GM11168 (cell line): ENCODE measurements around the gene CREB3L2.
"Not testable (repeated sequence)": the region's sequence is repeated elsewhere in the genome, so short reads cannot be mapped to it uniquely, and the experiment has no call there.

Experiments used
- in situ Hi-C: fragments of 300-500 bp; cut with MboI; formaldehyde crosslinking; loops from one replicate; pipeline ENCODE4 v1.12.0; 2022; ENCODE audit warnings: low sequenced_read_pairs; ENCODE audit not compliant: unreplicated experiment

CREB3L2 gene

DNA sequence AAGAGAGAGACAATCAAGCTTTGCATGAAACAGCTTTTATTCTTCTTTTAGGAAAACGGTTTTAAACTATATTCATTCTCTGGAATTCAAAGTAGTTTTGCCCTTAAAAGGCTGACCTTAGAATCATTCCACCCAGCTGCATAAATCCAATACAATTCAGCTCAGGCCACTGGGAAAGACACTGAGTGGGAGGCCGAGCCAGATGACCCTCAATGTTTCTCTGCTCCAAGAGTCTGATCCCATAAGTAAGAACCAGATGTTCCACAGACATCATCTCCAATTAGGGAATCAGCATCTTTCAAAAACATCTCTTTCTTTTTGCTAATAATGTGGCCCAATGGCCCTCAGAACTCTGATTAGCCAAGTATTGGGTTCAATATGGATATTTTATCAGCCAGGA, 26.1 kb downstream of the CREB3L2 start:
- in situ Hi-C loops = no loop called here

DNA sequence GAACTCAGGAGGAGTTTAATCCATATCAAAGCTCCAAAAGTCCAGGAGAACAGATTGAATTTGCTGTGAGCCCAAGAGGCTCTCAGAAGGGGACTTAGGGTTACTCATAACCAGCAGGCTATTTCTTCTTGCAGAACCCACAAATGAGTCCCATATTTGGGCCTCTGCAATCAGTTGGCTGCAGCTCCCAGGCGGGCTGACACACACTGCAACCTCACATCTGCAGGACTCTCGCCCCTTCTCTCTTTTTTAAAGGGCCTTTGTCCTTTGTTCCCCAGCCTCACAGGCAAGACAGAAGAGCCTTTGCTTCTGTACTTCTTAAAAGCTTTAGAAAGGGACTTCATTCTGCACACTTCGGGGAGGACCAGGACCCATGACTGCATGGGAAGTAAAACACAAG, 26.7 kb downstream of the CREB3L2 start:
- in situ Hi-C loops = no loop called here

DNA sequence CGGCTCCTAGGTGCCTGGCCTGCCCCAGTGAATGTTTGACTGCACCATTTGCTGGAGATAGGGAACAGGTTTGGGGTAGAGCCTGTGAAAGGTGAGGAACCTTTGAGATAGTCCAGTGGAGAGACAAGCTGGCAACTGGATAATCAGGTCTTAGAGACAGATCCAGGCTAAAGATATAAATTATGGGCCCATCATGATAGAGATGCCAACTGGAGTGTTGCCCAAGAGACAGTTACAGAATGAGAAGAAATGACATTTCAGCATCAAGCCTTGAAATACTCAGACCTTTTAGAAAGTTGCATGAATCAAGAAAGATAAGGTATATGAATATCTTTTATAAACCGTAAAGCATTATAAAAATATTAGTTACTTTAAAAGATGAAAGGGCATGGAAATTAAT, 27.1 kb downstream of the CREB3L2 start:
- in situ Hi-C loops = no loop called here

DNA sequence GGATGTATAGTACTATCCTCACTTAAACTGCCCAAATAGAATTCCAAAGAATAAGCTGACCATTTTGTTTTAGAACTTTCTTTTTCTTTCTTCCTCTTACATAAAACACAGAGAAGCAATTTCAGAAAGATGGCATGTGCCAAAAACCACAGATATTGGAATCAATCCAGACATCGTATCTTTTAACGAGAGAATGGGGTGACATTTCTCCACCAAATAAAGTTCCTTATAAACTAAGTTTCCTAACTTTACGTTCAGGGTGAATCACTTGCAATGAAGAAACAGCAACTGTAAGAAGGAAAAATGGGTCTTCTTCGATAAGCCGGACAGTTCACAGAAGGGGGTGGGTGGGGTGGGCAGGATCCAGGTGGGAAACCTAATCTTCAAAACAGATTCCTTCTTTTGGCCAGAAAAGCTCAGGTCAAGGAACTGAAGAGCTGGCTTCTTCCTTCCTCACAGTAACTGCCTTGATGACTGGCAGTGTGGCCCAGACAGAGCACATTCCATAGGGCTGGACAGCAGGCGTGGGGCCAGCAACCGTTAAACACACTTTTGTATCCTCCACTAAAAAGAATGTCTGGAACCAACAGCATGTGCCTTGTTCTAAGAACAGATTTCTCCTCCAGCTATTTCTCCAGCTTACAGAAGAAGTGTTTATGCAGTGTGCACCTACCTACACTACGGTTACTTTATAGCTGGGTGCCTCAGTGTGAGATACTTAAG, 31.5 kb downstream of the CREB3L2 start:
- in situ Hi-C loops = no loop called here

DNA sequence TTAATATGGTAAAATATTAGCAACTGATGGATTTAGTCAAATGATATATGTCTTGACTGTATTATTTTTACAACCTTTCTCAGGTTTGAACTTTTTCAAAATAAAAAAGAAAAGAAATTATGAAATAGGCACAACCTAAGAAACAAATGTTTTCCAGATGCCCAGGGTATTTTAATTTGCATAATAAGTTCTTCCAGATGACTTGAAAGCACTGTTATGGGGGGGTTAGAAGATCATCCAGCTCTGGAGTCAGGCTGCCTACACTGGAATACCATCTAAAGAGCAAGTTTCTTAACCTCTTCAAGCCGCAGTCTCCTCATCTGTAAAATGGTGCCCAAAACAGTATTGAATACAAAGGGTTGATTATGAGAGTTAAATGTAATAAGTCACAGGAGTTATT, 32.1 kb downstream of the CREB3L2 start:
- in situ Hi-C loops = no loop called here

DNA sequence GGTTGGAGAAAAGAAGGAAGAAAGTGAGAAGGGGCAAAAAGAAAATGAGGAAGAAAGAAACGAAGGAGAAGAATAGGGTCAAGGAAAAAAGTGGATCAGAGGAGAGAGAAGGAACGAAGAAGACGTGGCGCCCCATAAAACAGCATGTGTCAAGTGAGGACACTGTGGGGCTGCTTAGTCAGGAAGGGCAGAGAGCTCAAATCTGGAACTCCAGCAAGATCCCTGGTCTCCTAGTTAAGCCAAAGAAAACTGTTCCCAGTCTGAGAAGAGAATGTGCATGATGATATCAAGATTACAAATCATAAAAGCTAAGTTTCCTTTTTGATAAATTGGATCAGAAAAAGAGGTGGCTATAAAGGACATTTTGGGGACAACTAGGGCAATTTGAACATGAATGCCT, 33.0 kb downstream of the CREB3L2 start:
- in situ Hi-C loops = no loop called here

DNA sequence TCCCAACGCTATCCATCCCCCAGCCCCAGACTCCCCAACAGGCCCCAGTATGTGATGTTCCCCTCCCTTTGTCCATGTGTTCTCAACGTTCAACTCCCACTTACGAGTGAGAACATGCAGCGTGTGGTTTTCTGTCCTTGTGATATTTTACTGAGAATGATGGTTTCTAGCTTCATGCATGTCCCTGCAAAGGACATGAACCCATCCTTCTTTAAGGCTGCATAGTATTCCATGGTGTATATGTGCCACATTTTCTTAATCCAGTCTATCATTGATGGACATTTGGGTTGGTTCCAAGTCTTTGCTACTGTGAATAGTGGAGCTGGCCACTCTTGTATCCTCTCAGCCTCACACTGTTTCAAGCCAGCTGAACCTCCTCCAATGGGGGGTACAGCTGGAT, 33.5 kb downstream of the CREB3L2 start:
- in situ Hi-C loops = not testable (repeated sequence)

DNA sequence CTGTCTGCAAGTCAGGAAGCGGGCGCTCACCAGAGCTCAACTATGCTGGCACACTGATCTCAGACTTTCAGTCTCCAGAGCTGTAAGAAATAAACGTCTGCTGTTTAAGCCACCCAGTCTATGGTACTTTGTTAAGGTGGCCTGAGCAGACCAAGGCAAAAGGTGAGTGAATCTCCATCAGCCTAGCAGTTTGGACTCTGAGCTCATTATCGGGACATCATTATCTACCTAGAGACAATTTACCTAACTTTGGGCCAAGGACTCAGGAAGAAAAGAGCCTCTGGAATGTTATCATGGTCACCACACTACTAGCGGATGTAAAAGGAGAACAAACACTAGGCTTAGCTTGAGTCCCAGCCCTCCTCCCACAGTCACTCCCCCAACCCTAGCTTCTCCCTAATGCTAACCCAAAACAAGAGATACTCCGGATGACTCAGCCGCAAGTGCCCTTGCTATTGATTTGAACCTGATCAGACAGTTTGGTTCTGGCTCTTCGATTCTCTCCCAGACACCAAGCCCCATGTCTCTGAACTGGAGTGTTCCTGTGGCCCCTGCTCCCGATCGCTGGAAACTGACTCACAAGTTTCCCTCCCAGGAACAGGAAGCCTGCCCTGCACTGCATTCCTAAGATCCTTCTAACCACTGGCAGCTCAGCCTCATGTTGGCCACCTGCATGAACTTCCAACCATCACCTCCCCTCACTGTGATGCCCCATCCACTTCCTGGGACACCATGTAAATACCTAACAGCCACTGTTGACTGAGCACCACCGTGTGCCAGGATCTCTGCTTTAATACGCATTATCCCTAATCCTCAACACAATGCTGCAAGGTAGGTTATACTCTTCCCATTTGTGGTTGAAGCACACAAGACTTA, 34.5 kb downstream of the CREB3L2 start:
- in situ Hi-C loops = no loop called here

DNA sequence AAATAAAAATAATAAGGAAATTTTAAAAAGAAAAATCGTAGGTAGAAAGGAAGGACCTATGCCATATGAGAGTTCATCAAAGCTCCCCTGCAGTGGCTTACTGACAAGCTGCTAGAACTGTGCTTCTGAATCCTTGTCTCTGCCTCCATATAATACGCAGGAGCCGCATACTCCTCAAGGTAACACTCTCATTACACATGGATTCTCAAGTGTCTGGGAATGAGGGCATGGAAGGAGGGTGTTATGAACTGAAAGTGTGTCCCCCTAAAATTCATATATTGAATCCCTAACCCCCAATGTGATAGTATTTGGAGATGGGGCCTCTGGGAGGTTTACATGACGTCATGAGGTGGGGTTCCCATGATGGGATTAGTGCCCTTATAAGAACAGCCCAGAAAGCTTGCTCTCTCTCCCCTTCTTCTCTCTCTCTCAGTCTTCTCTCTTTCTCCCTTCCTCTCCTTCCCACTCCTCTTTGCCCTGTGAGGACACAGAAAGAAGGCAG, 35.2 kb downstream of the CREB3L2 start:
- in situ Hi-C loops = no loop called here

DNA sequence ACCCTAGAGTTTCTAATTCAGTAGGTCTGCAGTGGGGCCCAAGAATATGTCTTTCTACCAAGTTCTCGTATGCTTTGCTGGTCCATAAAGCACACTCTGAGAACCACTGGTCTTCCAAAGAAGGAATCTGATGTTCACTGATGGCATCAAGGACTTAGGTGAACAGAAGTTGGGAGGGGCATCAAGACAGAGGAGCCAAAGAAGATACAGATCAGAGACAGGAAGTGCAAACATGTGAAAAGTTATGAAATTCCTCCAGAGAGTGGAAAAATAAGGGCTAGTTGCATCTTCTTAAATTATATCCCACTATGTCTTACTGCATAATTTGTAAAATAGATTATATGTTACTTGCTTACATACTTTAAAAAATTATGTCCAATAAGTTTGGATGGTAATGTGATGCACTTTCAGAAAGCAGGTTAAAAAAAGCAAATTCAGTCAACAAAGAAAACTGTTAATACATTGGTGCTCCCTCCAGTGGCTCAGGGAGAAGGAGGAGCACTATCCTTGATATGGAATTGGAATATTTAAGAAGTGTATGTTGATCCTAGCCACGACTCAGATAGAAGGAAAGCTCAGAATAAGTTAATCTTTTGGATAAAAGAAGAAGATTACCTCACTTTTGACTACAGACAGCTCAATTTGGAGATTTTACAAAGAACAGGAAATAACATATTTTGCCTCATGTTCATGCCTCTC, 35.8 kb downstream of the CREB3L2 start:
- in situ Hi-C loops = no loop called here

DNA sequence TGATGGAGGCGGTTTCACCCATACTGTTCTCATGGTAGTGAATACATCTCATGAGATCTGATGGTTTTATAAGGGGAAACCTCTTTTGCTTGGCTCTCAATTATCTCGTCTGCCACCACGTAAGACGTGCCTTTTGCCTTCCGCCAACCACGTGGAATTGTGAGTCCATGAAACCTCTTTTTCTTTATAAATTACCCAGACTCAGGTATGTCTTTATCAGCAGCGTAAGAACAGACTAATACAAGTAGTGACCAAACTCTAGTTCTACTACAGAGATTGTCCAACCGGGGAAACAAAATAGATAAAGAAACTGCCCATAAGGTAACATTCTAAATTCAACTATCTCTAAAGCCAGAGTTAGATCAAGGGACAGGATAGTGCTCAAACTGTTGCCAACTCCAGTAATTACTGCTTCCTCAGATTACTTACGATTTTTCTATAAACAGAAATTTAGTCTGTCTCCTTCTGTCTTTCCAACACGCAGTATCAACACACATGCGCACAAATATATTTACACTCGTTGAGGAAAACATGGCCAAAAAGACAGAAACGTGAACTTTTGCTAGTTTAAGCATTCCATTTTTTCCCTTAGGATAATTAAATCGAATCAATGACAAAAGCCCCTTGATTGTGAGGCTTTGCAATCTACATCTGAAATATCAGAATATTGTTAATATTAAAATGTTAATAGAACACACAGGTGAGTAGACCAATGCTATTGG, 36.9 kb downstream of the CREB3L2 start:
- in situ Hi-C loops = no loop called here

DNA sequence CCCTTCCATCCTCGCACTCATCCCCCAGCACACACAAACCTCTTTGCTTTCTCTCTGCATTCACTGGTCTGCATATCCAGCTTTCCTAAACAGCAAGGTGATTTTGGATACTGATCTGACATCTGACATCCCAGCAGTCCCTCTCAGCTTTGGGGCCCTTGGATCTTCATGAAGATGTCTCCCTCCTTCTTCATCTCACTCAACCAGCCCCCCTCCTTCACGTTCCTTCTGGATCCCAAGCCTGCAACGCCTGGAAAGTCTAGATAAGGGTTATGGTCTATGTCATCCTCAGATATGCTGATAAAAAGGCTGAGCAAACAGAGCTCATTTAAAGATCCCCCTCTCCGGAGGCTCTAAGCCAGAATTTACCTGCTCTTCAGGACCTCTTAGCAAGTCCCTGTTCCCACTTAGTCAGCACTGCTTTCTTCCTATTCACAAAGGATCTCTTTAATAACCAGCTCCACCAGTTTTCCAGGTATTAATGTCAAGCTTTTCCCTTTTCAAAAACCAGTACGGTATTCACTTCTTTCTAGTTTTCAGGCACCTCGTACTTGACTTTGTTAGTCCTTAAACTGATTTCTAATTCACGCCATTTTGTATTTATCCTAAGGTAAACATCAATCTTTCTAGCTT, 38.9 kb downstream of the CREB3L2 start:
- in situ Hi-C loops = no loop called here

DNA sequence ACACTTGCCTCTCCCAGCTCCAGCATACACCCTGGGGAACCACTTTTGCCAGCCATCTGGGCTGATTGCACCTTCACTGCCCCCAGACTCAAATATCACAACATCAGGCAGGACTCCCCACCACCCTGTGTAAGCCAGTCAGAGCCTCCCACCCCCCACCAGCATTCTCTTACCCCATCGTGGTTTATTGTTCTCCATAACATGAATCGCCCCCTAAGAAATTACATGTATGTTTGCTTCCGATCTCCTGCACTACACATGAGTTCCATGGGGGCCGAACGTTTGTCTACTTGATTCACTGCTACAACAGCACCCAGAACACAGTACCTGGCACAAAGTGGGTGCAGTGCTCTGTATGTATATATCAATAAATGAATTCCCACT, 39.4 kb downstream of the CREB3L2 start:
- in situ Hi-C loops = no loop called here

DNA sequence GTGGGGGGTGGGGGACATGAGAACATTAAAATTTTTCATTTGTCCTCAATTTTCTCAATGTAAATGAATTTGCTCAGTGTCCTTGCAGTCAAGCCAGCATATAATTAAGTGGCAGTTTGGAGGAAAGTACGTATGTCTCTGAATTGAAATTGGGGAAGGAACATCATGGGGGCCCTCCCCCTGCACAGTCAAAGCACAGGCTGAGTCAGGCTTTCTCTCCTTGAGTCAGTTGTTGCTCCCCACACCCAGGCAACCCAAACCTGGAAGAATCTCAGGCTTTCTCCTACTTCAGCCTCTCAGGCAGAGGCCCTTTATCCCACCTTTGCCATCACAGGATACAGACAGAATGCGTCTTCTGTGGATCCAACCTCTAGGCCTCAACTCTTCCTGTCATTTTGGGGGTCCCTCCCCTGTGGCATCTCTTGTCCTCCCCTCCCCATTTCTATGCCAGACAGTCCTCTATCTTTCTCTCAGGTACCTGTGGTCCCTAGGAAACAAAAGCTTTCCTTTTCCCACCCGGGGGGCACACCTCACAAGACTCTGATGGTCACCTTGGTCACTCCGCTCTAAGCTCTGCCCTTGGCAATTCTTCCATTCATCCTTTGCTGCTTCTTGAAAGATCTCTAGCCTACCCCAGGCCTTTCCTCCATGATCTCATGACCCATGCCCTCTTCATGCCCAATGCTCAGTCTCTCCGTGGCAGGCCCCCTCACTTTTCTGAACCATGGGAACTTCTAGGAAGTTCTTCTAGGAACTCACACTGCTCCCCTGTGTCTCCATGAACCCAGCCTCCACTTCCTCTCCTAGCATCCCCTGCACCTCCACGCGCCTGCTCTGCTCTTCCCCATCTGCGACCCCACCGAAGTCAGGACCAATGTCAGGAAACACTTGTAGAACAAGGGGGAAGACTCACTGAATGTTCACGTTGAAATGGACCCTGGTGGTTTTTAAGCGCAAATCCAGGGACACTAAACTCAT, 40.4 kb downstream of the CREB3L2 start:
- in situ Hi-C loops = no loop called here

DNA sequence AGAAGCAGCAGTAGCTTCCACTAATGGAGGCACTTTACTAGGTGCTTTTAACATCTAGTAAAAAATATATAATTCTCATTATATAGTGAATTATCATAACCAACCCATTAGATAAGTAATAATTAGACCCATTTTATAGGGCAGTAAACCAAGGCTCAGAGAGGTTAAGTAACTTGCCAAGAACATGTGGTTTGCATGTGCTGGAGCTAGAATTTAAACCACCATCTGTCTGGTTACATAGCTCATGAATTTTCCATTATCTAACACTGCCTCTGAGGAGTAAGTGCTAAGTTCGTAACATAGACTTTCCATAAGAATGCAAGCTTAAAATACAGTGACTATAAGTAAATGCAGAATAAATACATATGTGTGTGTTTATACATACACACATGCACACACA, 41.9 kb downstream of the CREB3L2 start:
- in situ Hi-C loops = no loop called here

DNA sequence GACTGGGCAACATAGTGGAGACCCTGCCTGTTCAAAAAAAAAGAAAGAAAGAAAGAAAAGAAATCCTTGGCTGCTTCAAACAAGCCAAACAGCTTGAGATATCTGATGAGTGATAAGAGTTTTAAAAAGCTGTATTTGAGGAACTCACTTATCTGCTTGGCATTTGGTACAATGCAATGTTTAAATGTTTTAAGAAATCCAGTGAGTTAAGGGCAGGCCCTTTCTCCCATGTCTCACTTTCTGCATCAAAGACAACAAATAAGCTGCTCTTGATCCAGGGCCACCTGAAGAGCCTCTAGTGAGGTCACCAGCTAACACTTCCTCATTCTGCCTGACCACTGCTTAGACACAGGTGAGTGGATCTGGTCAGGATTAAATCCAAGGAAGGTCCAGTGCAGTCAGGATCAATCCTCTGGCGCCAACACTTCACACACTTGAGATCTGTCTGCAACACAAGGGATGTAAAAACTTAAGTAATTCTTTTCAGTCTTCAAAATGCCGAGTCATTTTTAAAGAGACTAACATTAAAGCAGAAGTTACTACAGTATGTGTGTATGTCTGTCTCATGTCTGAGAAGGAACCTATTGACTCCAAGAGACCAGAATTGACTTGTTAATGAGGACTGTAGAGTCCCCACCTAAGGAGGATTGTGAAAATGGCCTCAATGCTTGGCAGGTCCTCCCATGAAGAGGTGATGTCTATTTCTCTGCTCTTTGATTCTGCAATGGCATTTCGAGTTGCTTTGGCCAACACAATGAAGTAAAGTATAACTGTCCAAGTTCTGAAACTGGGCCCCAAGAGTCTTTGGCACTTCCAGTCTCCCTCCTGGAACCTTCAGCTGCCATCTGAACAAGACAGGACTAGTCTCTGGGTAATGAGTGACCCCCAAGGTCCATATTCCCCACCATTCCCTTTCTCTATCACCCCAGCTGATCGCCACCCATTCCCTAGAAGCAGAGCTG, 43.1 kb downstream of the CREB3L2 start:
- in situ Hi-C loops = no loop called here

DNA sequence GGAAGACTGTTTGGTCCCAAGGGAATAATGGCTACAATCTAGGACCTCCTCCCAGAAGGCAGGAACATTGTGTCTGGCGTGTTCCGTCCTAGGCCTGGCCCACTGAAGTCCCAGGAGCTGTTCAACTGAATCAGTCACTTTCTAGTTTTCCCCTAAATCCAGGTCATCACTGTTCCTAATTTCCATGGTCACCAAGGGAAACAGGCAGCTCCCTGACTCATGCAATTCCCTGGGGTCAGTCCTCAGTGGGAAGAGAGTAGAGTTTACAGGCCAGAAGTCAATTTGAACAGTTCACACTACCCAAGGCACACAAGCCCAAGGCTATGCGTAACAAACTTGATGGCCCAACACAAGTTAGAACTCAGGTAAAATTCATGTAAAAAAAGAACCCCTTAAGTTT, 44.0 kb downstream of the CREB3L2 start:
- in situ Hi-C loops = no loop called here

DNA sequence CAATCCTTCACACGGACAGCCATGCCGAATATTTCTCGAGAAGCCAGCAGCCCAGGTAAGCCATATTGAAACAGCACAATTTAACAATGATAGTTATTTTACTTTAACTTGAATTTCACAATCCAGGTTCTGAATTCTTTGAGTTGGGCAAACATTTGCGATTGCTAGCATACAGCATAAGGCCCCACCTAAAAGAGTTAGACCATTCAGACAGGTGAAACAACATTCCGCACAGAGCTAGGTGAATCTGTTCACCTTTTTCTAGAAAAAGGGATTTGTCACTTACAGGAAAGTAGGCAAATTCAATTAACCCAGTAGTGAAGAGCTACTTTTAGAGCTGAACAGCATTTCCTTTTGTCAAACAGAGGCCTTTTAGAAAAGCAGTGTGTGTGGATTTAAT, 45.3 kb downstream of the CREB3L2 start:
- in situ Hi-C loops = no loop called here
